ENCODE measurements around the gene CEBPE.
A peak's percentile ranks its signal among the peaks of the same experiment; 100 is the strongest.

The CEBPE gene

DNA sequence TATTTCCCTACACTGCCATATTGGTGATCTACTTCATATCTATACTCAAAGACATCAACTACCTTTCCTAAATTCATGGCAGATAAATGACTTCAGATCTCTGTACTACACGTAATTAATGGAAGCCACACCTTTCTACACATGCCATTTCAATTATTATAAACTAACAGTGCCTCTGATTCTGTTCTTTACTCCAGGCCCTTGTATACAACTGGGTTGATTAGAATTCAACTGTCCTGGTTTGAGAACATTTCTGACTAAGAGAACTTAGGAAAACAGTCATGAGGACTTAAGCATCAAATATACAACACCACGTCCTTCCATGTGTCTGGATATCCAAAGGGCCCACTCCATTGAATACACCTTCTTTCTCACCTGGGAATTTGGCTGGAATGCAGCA lies 26.0 kb downstream of the CEBPE start:
- no peak for DNase-seq
- no peaks in the 10 kb centered on the region for H3K27me3 ChIP-seq (ENCODE audit: insufficient read depth, low read length, poor library complexity)
- H3K36me3 ChIP-seq (ENCODE audit: control insufficient read depth, insufficient read depth, low read length): peaks cover 11% of the 10 kb centered on the region
- H2AK5ac ChIP-seq (ENCODE audit: low read length): no peak overlapping the region
- H3K23ac ChIP-seq (ENCODE audit: low read length): no peak overlapping the region
- no peak overlapping the region for H3K27ac ChIP-seq (ENCODE audit: low read depth, low read length)
- H2BK15ac ChIP-seq (replicated peaks; ENCODE audit: low read depth): no peak overlapping the region
- no peak overlapping the region for H2BK120ac ChIP-seq (ENCODE audit: low read depth, low read length)
- no peak overlapping the region for H3K4ac ChIP-seq (ENCODE audit: low read depth, low read length)
- no peak overlapping the region for H3K4me3 ChIP-seq (ENCODE audit: low read length)
- no peak overlapping the region for H2BK5ac ChIP-seq (ENCODE audit: low read length)
- H4K5ac ChIP-seq (ENCODE audit: low read length): no peak overlapping the region
- peak overlapping the region; percentile 19 for H3K56ac ChIP-seq (ENCODE audit: low read length)
- H3K18ac ChIP-seq (ENCODE audit: low read length): no peak overlapping the region
- no CpG with 5 or more reads among the region's 2 CpGs for whole genome bisulfite sequencing (ENCODE audit: extremely low coverage, insufficient coverage, low lambda C conversion rate)
- no peak overlapping the region for H4K8ac ChIP-seq (ENCODE audit: low read depth, low read length)
- H3K4me2 ChIP-seq (ENCODE audit: low read length): no peak overlapping the region
- peaks cover 9% of the 10 kb centered on the region for H3K4me1 ChIP-seq (ENCODE audit: control insufficient read depth, low read depth, low read length)
- H3K79me1 ChIP-seq (ENCODE audit: low read length): peaks cover 14% of the 10 kb centered on the region
- H3K9ac ChIP-seq (ENCODE audit: low read length): peak overlapping the region; percentile 99
- peaks cover 51% of the 10 kb centered on the region for H3K79me2 ChIP-seq (ENCODE audit: control insufficient read depth, insufficient read depth, low read length)

DNA sequence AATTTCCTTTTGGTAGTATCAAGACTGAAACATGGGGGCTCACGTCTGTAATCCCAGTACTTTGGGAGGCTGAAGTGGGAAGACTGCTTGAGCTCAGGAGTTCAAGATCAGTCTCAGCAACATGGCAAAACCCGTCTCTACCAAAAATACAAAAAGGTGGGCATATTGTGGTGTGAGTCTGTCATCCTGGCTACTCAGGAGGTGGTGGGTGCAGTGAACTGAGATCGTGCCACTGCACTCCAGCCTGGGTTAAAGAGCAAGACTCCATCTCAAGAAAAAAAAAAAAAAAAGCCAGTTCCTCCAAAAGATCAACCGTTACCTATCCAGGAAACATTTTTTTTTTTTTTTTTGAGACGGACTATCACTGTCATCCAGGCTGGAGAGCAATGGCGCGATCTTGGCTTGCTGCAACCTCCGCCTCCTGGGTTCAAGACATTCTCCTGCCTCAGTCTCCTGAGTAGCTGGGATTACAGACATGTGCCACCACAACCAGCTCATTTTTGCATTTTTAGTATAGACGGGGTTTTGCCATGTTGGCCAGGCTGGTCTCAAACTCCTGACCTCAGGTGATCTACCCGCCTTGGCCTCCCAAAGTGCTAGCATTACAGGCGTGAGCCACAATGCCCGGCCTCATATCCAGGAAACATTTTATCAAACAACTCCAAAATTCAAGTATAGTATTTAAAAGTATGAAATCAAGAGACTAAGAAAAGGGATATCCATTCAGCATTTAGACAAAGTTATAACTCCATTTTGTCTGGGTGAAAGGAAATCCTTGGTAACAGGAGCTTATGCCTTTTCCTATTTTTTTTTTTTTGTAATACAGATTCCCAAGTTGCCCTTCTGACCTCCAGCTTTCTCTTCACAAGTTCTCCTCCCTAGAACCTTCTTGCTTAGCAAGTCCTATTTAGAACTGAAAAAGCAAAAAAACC lies 27.5 kb downstream of the CEBPE start:
- no peak overlapping the region for H2BK15ac ChIP-seq (replicated peaks; ENCODE audit: low read depth)
- H3K4ac ChIP-seq (ENCODE audit: low read depth, low read length): no peak overlapping the region
- no peak overlapping the region for H4K5ac ChIP-seq (ENCODE audit: low read length)
- no peak overlapping the region for H2AK5ac ChIP-seq (ENCODE audit: low read length)
- H3K56ac ChIP-seq (ENCODE audit: low read length): no peak overlapping the region
- H3K9ac ChIP-seq (ENCODE audit: low read length): no peak overlapping the region
- no peak overlapping the region for H3K18ac ChIP-seq (ENCODE audit: low read length)
- no peak overlapping the region for H2BK5ac ChIP-seq (ENCODE audit: low read length)
- DNase-seq: no peak
- peaks cover 12% of the 10 kb centered on the region for H3K36me3 ChIP-seq (ENCODE audit: control insufficient read depth, insufficient read depth, low read length)
- H3K4me3 ChIP-seq (ENCODE audit: low read length): no peak overlapping the region
- no CpG with 5 or more reads among the region's 12 CpGs for WGBS (ENCODE audit: extremely low coverage, insufficient coverage, low lambda C conversion rate)
- no peak overlapping the region for H3K4me2 ChIP-seq (ENCODE audit: low read length)
- H2BK120ac ChIP-seq (ENCODE audit: low read depth, low read length): no peak overlapping the region
- no peaks in the 10 kb centered on the region for H3K27me3 ChIP-seq (ENCODE audit: insufficient read depth, low read length, poor library complexity)
- H3K4me1 ChIP-seq (ENCODE audit: control insufficient read depth, low read depth, low read length): peaks cover 9% of the 10 kb centered on the region
- peaks cover 8% of the 10 kb centered on the region for H3K79me1 ChIP-seq (ENCODE audit: low read length)
- no peak overlapping the region for H3K23ac ChIP-seq (ENCODE audit: low read length)
- no peak overlapping the region for H3K27ac ChIP-seq (ENCODE audit: low read depth, low read length)
- no peak overlapping the region for H4K8ac ChIP-seq (ENCODE audit: low read depth, low read length)
- peaks cover 38% of the 10 kb centered on the region for H3K79me2 ChIP-seq (ENCODE audit: control insufficient read depth, insufficient read depth, low read length)

DNA sequence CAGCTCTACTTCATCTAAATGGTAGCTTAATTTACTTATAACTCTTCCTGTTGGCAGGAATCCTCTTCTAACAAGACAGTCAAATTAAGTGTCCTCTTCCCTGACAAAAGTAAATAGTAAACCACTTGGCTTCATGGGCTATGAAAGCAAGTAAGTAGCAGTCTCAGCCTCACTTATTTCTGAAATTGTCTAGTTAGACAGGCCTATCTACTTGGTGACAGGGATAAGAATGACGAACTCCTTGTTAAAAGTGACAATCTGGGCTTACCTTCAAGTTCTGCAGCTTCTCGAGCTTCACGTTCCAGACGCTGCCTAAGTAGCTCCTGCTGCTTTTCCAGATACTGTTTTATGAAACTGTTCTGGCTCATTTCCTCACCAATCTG lies 28.8 kb downstream of the CEBPE start:
- H3K79me2 ChIP-seq (ENCODE audit: control insufficient read depth, insufficient read depth, low read length): peaks cover 33% of the 10 kb centered on the region
- no peak overlapping the region for H3K9ac ChIP-seq (ENCODE audit: low read length)
- H3K27me3 ChIP-seq (ENCODE audit: insufficient read depth, low read length, poor library complexity): no peaks in the 10 kb centered on the region
- no peak overlapping the region for H2BK15ac ChIP-seq (replicated peaks; ENCODE audit: low read depth)
- no peak overlapping the region for H3K56ac ChIP-seq (ENCODE audit: low read length)
- no peak overlapping the region for H3K23ac ChIP-seq (ENCODE audit: low read length)
- no peak for DNase-seq
- H4K5ac ChIP-seq (ENCODE audit: low read length): no peak overlapping the region
- peaks cover 8% of the 10 kb centered on the region for H3K79me1 ChIP-seq (ENCODE audit: low read length)
- H3K36me3 ChIP-seq (ENCODE audit: control insufficient read depth, insufficient read depth, low read length): peaks cover 12% of the 10 kb centered on the region
- no peak overlapping the region for H3K18ac ChIP-seq (ENCODE audit: low read length)
- H3K4ac ChIP-seq (ENCODE audit: low read depth, low read length): no peak overlapping the region
- no peak overlapping the region for H3K27ac ChIP-seq (ENCODE audit: low read depth, low read length)
- no peak overlapping the region for H3K4me2 ChIP-seq (ENCODE audit: low read length)
- no peak overlapping the region for H2BK5ac ChIP-seq (ENCODE audit: low read length)
- no peak overlapping the region for H2AK5ac ChIP-seq (ENCODE audit: low read length)
- H3K4me3 ChIP-seq (ENCODE audit: low read length): no peak overlapping the region
- H2BK120ac ChIP-seq (ENCODE audit: low read depth, low read length): no peak overlapping the region
- WGBS (ENCODE audit: extremely low coverage, insufficient coverage, low lambda C conversion rate): no CpG with 5 or more reads among the region's 4 CpGs
- peaks cover 9% of the 10 kb centered on the region for H3K4me1 ChIP-seq (ENCODE audit: control insufficient read depth, low read depth, low read length)
- H4K8ac ChIP-seq (ENCODE audit: low read depth, low read length): no peak overlapping the region

DNA sequence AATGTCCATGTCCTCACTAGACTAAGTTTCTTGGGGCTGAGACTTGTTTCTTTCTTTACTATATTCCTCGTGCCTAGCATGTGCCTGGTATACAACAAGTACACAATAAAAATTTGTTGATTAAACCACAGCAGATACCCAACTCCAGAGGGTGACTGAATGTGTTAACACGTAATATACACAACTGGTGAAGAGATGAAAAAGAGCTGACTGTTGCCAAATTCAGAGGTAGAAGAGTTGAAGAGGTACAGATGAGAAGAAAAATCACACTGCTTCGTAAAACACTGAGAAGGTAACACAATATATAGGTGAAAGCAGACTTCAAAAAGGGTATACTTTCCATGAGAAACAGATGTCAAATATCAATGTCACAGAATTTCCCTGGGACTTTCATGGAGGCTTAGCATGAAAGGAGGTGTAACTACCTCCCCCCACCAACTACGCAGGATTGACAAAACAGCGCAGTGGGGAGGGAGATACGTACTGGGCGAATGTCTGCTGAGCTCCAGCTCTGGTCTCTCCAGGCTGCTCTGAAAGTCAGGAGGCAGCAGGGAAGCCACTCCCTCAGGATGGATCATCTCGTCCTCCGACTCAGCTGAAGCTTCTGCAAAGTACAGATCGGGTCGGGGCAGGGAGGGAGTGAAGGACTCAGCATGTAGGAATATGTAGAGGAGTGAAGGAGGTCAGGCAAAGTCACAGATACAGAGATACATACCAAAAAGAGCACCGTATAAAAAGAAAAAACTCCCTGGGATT lies 29.4 kb downstream of the CEBPE start:
- no peaks in the 10 kb centered on the region for H3K27me3 ChIP-seq (ENCODE audit: insufficient read depth, low read length, poor library complexity)
- no peak overlapping the region for H3K4me3 ChIP-seq (ENCODE audit: low read length)
- H2BK120ac ChIP-seq (ENCODE audit: low read depth, low read length): no peak overlapping the region
- H3K18ac ChIP-seq (ENCODE audit: low read length): no peak overlapping the region
- H3K79me1 ChIP-seq (ENCODE audit: low read length): peaks cover 8% of the 10 kb centered on the region
- no peak overlapping the region for H3K56ac ChIP-seq (ENCODE audit: low read length)
- no peak overlapping the region for H3K27ac ChIP-seq (ENCODE audit: low read depth, low read length)
- no peak overlapping the region for H2AK5ac ChIP-seq (ENCODE audit: low read length)
- no CpG with 5 or more reads among the region's 12 CpGs for WGBS (ENCODE audit: extremely low coverage, insufficient coverage, low lambda C conversion rate)
- no peak overlapping the region for H2BK5ac ChIP-seq (ENCODE audit: low read length)
- H3K36me3 ChIP-seq (ENCODE audit: control insufficient read depth, insufficient read depth, low read length): peaks cover 12% of the 10 kb centered on the region
- H4K8ac ChIP-seq (ENCODE audit: low read depth, low read length): no peak overlapping the region
- peaks cover 9% of the 10 kb centered on the region for H3K4me1 ChIP-seq (ENCODE audit: control insufficient read depth, low read depth, low read length)
- no peak overlapping the region for H3K4me2 ChIP-seq (ENCODE audit: low read length)
- peaks cover 33% of the 10 kb centered on the region for H3K79me2 ChIP-seq (ENCODE audit: control insufficient read depth, insufficient read depth, low read length)
- no peak overlapping the region for H3K23ac ChIP-seq (ENCODE audit: low read length)
- H4K5ac ChIP-seq (ENCODE audit: low read length): no peak overlapping the region
- H2BK15ac ChIP-seq (replicated peaks; ENCODE audit: low read depth): no peak overlapping the region
- no peak overlapping the region for H3K9ac ChIP-seq (ENCODE audit: low read length)
- no peak for DNase-seq
- H3K4ac ChIP-seq (ENCODE audit: low read depth, low read length): no peak overlapping the region

DNA sequence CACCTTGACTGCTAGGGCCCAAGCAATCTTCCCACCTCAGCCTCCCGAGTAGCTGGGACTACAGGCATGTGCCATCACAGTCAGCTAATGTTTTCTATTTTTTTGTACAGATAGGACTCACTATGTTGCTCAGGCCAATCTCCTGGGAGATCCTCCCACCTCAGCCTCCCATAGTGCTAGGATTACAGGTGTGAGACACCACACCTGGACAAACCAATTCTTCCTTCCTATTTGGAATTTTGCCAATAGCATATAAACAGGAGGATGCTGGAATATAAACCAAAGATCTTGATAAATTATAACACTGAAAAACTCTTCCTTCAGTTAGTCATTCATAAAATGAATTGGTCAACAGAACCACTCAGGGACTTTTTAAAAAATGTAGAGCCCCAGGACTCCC lies 32.5 kb downstream of the CEBPE start:
- no peak overlapping the region for H3K4me3 ChIP-seq (ENCODE audit: low read length)
- no peak overlapping the region for H2BK15ac ChIP-seq (replicated peaks; ENCODE audit: low read depth)
- no peak overlapping the region for H3K27ac ChIP-seq (ENCODE audit: low read depth, low read length)
- no CpG with 5 or more reads among the region's 1 CpG for WGBS (ENCODE audit: extremely low coverage, insufficient coverage, low lambda C conversion rate)
- H4K8ac ChIP-seq (ENCODE audit: low read depth, low read length): no peak overlapping the region
- peaks cover 6% of the 10 kb centered on the region for H3K79me2 ChIP-seq (ENCODE audit: control insufficient read depth, insufficient read depth, low read length)
- H3K27me3 ChIP-seq (ENCODE audit: insufficient read depth, low read length, poor library complexity): no peaks in the 10 kb centered on the region
- H3K4ac ChIP-seq (ENCODE audit: low read depth, low read length): no peak overlapping the region
- H3K36me3 ChIP-seq (ENCODE audit: control insufficient read depth, insufficient read depth, low read length): peaks cover 12% of the 10 kb centered on the region
- H3K4me2 ChIP-seq (ENCODE audit: low read length): no peak overlapping the region
- no peak overlapping the region for H3K23ac ChIP-seq (ENCODE audit: low read length)
- H2BK120ac ChIP-seq (ENCODE audit: low read depth, low read length): no peak overlapping the region
- H2BK5ac ChIP-seq (ENCODE audit: low read length): no peak overlapping the region
- no peak for DNase-seq
- no peaks in the 10 kb centered on the region for H3K4me1 ChIP-seq (ENCODE audit: control insufficient read depth, low read depth, low read length)
- peaks cover 3% of the 10 kb centered on the region for H3K79me1 ChIP-seq (ENCODE audit: low read length)
- no peak overlapping the region for H3K18ac ChIP-seq (ENCODE audit: low read length)
- H4K5ac ChIP-seq (ENCODE audit: low read length): no peak overlapping the region
- H3K56ac ChIP-seq (ENCODE audit: low read length): no peak overlapping the region
- H2AK5ac ChIP-seq (ENCODE audit: low read length): no peak overlapping the region
- no peak overlapping the region for H3K9ac ChIP-seq (ENCODE audit: low read length)

Data from mesendoderm (in vitro differentiated cells).